ENCODE results near the gene EXOSC2.
"Not testable (repeated sequence)": the region's sequence is repeated elsewhere in the genome, so short reads cannot be mapped to it uniquely, and the experiment has no call there.

EXOSC2 gene

DNA sequence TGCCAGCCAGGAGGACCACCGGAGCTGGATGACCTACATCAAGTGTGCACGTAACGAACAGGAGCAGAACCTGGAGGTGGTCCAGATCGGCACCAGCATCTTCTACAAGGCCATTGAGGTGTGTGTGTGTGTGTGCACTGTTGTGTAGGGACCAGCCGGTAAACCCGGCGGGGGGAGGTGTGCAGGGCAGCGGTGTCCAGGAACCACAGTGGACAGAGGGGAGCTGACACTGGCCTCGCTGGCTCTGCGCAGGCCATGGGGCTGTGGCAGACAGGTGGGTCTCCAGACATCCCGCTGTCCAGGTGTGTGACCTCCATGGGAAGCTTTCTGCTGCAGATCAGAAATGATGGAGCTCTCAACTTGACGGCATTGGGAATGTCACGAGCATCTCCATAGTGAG lies 25.4 kb upstream of the EXOSC2 start:
- no peak for DNase-seq (ENCODE audit: low read depth)

DNA sequence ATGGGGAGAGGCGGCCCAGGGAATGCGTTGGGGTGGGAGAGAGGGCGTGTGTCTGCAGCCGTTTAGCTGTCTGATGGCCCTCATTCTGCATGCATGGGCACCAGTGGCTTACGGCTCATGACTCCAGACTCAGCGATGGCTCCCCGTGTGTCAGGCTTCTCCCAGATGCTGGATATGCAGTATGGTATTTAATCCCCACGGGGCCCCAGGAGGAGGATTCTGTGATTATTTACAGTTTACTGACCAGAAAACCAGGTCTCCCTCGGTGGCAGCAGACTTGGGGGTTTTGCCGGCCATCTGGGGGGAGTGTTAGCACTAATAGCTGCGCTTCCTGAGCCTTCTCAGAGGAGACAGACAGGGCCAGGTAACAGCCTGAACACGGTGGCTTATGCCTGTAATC lies 24.9 kb upstream of the EXOSC2 start:
- no peak for DNase-seq (ENCODE audit: low read depth)

DNA sequence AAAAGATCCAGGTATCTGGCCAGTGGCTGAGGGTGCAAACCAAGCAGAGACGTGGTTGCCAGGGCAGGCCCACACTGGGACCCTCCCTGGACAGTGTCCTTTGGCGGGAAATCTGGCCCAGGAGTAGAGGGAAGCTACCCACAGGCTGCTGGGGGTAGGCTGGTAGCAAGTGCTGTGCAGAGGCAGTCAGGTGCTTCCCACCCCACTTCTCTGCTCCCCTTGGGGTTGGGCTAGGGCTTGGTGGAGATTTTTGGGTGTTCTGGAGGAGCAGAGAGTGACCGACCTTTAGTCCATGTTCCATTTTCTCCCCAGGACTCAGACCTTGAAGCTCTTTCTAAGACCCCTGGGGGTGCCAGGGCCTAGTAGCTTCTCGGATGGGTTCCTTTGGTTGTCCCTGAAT lies 23.6 kb upstream of the EXOSC2 start:
- DNase-seq (ENCODE audit: low read depth), result no peak

DNA sequence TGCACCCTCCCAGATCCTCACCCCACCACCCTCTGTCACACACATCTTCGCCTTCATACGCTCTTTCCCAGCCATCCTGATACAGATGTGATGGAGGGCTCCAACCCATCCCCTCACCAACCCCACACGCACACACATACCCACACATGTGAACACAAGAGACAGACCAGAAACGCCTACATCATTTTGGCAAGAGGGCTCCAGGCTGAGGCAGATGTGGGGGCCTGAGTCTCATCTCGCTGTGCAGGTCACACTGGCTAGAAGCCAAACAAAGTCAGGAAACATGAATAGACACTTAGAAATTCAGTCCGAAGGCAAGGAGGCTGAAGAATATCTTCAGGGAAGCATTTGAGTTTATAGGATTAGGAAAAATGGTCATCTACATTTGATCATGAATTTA lies 22.9 kb upstream of the EXOSC2 start:
- no peak for DNase-seq (ENCODE audit: low read depth)

DNA sequence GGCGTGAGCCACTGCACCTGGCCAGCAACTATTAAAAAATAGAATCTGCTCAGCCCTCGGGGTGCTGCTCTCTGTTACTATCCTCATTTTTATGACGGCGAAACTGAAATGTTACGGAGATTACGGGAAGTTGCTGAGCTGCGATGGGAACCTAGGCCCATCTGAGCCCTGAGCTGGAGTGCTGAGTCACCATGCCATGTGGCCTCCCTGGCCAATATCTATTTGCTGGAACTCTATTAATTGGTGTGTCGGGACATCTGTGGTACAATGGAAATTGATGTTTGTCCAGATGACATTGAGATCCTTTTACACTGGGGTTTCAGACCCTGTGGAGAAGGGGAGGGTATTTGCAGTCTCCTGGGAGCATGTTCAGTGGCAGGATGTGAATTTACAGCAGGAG lies 21.1 kb upstream of the EXOSC2 start:
- no peak for DNase-seq (ENCODE audit: low read depth)

DNA sequence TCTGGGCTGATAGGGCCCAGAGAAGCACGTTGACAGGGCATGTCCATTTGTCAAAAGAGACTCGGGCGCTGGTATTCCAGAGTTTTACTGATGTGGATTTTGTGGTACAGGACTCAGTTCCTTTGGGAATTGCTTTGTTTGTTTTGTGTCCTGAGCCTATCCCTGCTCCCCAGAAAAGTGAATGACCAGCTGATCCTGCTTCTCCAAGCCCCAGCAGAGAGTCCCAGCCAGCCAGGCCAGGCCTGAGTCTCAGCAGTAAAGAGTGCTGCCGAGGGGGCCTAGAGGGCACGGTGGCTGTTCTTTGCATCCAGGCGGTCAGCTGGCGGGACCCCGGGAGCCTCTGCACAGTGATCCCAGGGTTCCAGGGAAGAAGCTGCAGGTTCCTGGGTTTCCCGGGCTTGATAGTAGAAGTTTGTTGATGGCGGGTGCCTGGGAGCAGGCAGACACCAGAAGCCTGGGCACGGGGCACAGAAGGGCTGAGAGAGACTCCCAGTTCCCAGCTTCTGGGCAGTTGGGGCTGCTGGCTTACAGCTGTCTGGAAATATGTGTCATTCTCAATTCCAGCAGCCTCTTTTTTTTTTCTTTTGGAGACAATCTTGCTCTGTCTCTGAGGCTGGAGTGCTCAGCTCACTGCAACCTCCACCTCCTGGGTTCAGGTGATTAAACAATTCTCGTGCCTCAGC lies 20.5 kb upstream of the EXOSC2 start:
- no peak for DNase-seq (ENCODE audit: low read depth)

DNA sequence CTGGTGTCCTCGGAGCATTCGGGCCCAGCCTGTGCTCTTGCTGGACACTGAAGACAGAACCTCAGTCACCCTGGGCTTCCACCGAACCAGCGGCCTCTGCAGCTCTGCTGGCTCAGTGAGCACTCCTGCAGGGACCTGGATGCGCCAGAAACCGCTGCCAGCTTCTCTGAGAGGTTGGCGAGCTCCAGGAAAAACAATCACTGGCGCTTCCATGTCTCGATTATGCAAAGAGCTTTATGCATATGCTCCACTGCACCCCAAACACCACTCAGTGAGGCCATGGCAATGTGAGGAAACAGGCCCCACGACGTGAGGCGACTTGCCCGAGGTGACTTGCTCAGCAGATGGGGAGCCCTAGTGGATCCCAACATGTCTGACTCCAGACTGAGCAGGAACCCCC lies 18.2 kb upstream of the EXOSC2 start:
- DNase-seq (ENCODE audit: low read depth), result no peak

DNA sequence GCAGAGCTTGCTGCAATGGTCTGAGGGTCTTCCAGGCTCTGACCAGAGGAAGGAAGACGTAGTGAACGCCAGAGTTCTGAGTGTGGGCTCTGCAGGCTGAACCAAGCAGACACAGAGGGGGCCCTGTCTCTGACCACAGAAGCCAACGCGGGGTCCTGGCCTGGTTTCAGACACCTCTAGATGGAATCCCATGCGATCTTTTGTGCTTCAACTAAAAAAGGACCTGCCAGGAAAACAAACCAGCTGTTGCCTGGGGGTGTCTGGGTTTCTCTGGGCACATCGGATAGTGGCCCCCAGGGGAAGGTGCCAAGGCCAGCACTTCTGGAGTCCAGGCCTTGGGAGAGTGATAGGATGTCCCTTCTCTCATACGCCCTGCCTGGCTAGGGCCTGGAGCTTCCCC lies 16.3 kb upstream of the EXOSC2 start:
- DNase-seq (ENCODE audit: low read depth), result no peak

DNA sequence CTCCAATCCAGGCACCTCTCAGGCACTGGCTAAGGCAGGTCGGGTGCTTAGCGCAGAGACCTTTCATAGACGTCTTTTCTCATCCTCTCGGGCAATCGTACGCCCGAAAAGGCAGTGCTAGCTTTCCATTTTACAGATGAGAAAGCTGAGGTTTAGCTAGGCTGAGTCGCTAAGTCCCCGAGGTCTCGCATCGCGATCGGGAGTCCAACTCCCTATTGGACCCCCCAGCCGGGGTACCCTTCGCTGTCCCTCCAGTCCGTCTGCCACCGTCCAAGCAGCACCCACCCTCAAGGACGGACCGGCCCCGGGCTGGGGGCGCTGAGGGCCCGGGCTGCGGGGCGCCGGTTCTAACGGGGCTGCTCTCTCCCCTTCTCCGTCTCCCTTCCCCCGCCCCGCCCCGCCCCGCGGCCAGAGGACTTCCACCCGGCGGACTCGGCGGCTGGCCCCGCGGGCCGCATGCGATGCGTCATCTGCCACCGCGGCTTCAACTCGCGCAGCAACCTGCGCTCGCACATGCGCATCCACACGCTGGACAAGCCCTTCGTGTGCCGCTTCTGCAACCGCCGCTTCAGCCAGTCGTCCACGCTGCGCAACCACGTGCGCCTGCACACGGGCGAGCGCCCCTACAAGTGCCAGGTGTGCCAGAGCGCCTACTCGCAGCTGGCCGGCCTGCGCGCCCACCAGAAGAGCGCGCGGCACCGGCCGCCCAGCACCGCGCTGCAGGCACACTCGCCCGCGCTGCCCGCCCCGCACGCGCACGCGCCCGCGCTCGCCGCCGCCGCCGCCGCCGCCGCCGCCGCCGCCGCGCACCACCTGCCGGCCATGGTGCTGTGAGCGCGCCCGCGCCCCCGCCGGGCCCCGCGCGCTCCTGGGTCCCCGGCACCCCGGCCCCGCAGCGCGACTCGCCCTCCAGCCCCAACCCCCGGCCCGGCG lies 12.5 kb upstream of the EXOSC2 start:
- DNase-seq (ENCODE audit: low read depth), result peak; percentile 85

DNA sequence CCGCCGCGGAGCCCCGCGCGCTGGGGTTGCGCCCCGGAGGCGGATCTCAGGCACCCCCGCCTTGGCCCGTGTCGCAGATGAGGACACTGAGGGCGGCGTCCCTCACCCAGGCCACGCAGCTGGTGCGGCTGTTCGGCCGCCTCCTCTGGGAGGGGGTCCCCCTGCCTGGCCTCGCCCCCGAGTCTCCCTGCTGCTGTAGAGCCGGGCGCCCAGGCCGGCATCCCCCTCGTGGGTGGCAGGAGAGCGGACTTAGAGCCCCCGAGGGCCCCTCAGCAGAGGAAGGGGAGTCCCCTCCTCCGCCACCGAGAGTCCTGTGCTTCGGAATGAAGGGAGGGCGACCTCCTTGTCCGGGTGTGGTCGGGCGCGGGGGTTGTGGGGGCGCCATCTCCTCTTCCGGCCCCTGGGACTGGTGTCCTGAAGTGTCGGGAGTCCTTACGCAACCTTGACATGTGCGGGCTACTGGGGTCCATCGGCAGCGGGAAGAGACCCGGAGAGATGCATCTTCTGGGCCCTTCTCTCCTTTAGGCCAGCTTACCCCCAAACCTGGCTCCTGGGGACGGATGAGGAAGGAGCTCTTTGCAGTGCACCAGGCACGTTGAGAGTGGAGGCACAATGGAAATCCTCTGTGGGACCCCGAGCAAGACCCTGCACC lies 11.7 kb upstream of the EXOSC2 start:
- DNase-seq (ENCODE audit: low read depth), result no peak

DNA sequence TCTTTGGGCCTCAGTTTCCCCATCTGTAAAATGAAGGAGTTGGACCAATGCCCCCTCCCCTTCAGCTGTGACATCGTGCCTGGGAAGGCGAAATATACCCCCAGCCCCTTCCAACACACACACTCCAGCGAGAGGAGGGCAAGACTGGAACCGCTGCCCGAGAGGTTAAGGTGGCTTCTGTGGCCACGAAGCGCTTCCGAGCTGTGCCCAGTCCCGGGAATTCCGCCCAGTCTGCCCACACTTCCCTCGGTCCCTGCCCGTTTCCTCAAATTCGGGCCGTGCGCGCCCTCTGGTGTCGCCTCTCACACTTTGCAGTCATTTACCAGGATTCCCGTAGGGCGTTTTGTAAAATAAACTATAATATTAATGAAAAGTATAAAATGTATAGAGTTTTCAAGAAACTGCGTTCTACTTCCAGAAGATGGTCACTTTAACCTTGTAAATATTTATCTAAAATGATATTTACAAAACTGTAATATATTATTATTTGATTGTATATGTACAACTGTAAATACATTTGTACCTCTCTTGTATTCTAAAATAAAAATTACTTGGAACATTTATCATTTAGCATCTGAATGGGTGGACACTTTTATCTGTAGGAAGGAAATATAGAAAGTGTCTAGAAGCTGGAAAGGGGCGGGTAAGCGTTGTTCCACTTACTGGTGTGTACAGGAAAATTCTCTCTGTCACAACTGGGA lies 11.0 kb upstream of the EXOSC2 start:
- DNase-seq (ENCODE audit: low read depth), result peak; percentile 60

DNA sequence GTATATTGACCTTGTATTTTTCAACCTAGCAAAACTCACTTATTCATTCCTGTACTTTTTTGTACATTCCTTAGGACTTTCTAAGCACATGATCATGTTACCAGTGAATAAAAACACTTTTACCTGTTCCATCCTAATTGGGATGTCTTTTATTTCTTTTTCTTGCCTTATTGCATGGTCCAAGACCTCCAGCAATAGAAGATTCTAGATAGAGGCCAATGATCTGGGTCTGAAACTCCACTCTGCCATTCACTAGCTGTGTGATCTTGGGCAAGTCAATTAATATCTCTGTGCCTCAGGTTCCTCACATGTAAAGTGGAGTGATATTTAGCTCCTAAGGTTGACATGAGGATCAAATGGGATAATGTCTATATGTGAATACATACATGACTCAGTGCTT lies 8.5 kb upstream of the EXOSC2 start:
- no peak for DNase-seq (ENCODE audit: low read depth)

DNA sequence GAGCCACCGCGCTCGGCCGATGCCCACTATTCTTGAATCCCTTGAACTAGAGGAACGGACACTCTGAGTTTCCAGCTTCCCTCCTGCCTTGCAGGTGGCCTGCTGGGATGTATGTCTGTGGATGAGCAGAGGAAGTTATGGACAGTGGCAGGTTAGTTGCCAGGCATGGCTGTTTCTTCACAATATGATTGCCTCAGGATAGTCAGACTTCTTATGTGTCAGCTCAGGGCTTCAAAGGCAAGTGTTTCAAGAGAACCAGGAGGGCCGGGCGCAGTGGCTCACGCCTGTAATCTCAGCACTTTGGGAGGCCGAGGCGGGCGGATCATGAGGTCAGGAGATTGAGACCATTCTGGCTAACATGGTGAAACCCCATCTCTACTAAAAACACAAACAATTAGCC lies 7.6 kb upstream of the EXOSC2 start:
- not testable (repeated sequence) for DNase-seq (ENCODE audit: low read depth)

DNA sequence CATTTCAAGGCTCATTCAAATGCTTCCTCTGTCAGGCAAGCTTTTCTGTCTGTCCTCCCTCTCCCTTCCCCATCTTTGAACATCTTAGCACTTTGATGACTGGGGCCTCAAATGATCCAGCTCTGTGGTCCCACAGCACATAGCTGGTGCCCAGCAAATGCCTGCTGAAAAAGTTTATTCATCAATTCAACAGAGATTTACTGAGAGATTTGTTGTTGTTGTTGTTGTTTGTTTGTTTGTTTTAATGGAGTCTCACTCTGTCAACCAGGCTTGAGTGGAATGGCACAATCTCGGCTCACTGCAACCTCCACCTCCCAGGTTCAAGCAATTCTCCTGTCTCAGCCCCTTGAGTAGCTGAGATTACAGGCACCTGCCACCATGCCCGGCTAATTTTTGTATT lies 6.0 kb upstream of the EXOSC2 start:
- DNase-seq (ENCODE audit: low read depth), result no peak

DNA sequence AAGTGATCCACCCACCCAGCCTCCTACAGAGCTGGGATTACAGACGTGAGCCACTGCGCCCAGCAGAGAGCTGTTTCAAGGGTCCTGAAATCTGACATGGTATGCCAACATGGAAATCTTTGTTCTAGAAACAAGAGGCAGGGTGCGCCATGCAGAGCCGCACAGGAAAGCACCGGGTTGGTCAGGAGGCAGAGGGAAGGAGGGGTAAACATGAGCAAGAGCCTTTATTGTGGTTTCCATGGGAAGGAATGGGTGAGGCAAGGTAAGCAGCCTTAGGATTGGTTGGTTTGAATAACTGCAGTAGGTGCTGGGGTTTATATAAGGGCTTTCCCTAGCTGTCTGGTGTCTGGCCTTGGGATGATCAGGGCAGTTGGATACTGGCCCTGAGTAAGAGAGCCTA lies 5.5 kb upstream of the EXOSC2 start:
- no peak for DNase-seq (ENCODE audit: low read depth)

DNA sequence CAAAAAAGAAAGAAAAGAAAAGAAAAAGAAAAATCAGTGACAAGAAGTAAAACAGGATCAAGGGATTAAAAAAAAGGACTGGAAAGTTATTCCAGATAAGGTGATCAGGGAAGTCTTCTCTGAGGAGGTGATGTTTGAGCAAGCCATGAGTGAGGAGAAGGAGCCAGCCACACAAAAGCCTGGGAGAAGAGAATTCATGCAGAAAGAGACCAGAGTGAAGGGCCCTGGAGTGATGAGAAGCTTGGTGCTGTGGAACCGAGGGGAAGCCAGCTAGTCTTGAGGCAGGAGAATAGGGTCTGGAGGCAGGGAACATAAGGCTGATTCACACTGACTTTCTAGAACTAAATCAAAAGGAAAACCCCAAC lies 4.0 kb upstream of the EXOSC2 start:
- DNase-seq (ENCODE audit: low read depth), result no peak

DNA sequence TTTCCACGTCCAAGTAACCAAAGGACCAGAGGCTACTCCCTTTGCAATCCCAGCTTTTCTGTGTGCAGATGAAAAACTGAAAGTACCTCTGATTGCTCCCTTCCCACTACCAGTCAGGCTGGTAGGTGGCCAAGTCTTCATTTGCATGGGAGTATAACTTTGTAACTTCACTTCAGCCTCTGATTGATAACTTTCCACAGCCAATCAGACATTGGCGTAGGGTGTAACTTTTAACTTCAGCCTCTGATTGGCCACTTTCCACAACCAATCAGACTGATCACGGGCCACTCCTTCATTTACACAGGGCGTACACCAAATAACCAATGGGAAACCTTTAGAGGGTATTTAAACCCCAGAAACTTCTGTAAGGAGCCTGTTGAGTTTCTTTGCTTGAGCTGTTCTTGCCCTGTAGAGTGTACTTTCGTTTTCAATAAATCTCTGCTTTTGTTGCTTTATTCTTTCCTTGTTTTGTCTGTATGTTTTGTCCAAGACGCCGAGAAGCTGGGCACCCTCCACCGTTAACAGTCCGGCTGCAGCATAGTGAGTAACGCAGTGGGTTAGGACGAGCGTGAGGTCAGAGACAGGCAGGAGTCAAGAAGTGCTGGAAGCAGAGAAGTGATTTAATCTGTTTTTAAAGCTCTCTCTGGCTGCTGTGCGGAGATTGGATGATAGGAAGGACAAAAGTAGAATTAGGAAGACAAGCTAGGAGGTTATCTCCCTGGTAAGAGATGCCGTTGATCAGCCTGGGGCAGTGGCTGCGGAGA lies 3.5 kb upstream of the EXOSC2 start:
- DNase-seq (ENCODE audit: low read depth), result peak; percentile 83

DNA sequence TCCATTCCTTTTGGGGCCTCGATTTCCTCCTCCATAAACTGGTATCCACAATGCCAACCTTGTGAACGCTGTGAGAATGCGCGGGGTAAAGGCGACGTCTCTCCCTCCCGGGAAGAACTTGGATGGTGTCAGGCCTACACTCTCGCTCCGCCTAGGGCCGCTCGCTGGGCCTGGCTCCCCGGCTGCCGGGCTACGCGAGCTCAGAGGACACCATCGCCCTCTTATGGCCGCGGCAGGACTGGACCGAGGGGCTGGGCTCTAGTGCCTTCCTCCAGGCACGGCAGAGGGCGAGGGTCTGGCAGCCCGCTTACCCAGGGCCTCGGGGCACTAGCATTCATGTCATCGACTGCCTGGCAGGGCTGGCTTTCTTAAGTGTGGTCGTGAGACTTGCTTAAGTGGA lies 1.3 kb upstream of the EXOSC2 start:
- DNase-seq (ENCODE audit: low read depth), result no peak

DNA sequence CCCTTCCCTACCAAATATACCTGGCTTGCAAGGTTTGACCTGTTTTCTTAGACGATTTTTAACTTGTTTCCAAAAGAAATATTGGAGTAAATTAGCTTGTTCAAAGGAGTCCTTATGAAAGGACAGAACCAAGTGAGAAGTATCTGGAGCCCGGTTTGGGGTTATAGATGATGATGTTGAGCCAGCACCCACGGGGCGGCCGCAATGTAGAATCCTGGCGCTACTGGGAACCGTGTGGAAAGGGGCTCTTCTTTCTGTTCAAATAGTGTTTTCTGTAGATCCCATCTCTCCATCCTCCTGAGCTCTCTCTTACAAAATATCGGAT lies 517 bp upstream of the EXOSC2 start:
- DNase-seq (ENCODE audit: low read depth), result no peak

DNA sequence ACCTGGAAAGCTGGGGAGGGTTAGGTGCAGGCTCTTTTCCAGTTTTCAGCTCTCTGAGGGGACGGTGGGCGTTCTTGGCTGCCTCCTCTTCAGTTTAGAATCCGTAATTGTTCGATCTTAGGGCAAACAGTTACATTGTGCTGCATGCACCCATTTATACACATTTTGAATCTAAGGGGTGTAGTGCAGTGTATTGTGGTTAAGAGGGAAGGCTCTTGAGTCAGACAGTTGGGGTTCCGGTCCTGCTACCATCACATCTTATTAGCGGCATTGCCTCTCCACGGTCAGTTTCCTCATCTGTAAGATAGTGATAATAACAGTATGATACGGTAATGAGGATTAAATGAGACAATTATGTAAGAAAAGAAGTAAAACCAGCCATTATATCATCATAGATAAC lies 625 bp downstream of the EXOSC2 start:
- no peak for DNase-seq (ENCODE audit: low read depth)

DNA sequence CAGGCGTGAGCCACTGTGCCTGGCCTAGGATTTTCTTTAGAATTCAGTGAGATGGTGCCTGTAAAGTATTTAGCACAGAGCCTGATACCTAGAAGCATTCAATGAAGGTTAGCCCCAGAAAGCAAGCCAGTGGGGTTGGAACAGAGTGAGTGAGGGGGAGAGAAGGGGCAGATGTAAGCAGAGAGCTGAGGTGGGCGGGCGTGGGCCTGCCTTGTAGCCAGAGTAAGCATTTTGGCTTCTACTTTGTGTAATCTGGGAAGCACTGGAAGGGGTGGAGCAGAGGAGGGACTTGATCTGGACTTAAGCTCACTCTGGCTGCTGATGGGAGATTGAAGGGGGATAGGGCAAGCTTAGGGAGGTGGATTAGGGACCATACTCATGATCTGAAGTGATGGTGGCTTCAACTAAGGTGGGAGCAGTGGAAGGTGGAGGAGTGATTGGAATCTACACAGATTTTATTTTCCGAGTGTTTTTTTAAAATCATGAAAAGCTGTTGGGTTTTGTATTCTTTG lies 2.6 kb downstream of the EXOSC2 start:
- no peak for DNase-seq (ENCODE audit: low read depth)

DNA sequence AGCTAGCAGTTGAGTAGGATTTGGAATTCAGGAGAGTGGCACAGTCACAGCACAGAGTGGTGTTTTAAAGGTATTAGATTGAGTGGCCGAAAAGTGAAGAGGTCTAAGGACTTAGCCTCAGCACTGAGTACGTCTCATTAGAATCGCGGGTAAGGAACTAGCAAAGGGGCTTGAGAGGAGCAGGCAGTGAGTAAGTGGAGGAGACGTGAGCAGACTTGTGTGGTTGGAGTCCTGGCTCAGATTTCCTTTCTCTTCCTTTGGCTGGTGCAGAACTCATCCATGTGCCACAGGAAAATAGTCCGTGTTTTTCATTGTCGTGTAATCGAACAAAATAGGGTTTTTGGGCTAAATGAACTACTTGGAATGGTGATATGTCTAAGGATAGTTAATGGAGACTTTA lies 3.4 kb downstream of the EXOSC2 start:
- DNase-seq (ENCODE audit: low read depth), result no peak

Data from amniotic epithelial cell (primary cell).